Measurements from ENCODE around the gene ARRDC2.
"Not testable (repeated sequence)": the region's sequence is repeated elsewhere in the genome, so short reads cannot be mapped to it uniquely, and the experiment has no call there.

Gene ARRDC2

DNA sequence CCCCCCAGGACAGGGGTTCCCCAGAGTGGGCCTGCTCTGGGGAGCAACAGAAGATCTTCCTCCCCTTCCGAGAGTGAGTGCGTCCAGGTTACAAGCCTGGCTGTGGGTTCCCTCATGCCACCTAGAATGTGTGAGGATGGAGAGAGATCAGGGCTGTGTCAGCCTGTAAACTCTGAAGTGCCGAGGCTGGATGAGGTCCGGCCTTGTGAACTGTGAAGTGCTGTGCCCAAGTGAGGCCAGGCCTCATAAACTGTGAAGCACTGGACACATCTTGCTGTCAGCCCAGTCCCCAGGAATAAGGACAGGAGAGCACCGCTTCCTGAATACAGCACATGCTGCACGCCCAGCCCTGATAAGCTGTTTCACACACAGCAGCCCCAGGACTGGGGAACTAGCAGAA, 33.4 kb upstream of the ARRDC2 start:
- Histone ChIP-seq H3K9me3 (ENCODE audit: control insufficient read depth, low read depth, low read length) (no peaks in the 10 kb centered on the region), H3K36me3 (ENCODE audit: control insufficient read depth, low read depth, low read length) (no peaks in the 10 kb centered on the region), H3K9ac (ENCODE audit: low read length) (no peak overlapping the region), H3K27ac (ENCODE audit: low read length) (no peak overlapping the region), H3K4me1 (ENCODE audit: control insufficient read depth, low read depth, low read length) (no peaks in the 10 kb centered on the region), H3K4me3 (ENCODE audit: low read length) (no peak overlapping the region), H3K27me3 (ENCODE audit: control insufficient read depth, insufficient read depth, low read length) (no peaks in the 10 kb centered on the region)

GRCh38 chr19:17975032-17975431, 32.9 kb upstream of the ARRDC2 start:
- Histone ChIP-seq H3K4me1 (ENCODE audit: control insufficient read depth, low read depth, low read length) (no peaks in the 10 kb centered on the region), H3K9ac (ENCODE audit: low read length) (no peak overlapping the region), H3K27me3 (ENCODE audit: control insufficient read depth, insufficient read depth, low read length) (no peaks in the 10 kb centered on the region), H3K9me3 (ENCODE audit: control insufficient read depth, low read depth, low read length) (no peaks in the 10 kb centered on the region), H3K36me3 (ENCODE audit: control insufficient read depth, low read depth, low read length) (no peaks in the 10 kb centered on the region), H3K27ac (ENCODE audit: low read length) (no peak overlapping the region), H3K4me3 (ENCODE audit: low read length) (no peak overlapping the region)

- H3K4me1 ChIP-seq (ENCODE audit: control insufficient read depth, low read depth, low read length), result no peaks in the 10 kb centered on the region
- no peak overlapping the region for H3K9ac ChIP-seq (ENCODE audit: low read length)
- H3K9me3 ChIP-seq (ENCODE audit: control insufficient read depth, low read depth, low read length), result no peaks in the 10 kb centered on the region
- H3K27ac ChIP-seq (ENCODE audit: low read length), result no peak overlapping the region
- no peaks in the 10 kb centered on the region for H3K36me3 ChIP-seq (ENCODE audit: control insufficient read depth, low read depth, low read length)
- H3K27me3 ChIP-seq (ENCODE audit: control insufficient read depth, insufficient read depth, low read length), result no peaks in the 10 kb centered on the region
- H3K4me3 ChIP-seq (ENCODE audit: low read length), result no peak overlapping the region
Measured at GRCh38 chr19:17977021-17977420, 30.9 kb upstream of the ARRDC2 start.

DNA sequence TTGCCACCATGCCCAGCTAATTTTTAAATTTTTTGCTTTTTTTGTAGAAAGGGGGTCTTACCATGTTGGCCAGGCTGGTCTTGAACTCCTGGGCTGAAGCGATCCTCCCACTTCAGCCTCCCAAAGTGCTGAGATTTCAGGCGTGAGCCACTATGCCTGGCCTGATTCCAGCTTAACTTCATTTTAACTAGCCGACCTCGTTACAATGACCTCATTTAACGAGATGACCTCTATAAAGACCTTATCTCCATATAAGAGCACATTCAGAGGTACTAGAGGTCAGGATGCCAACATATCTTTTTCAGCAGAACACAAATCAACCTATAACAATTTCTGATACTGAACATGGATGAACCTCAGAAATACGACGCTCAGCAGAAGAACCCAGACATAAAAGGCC, 30.5 kb upstream of the ARRDC2 start:
- Histone ChIP-seq H3K27me3 (ENCODE audit: control insufficient read depth, insufficient read depth, low read length) (no peaks in the 10 kb centered on the region), H3K9ac (ENCODE audit: low read length) (no peak overlapping the region), H3K4me1 (ENCODE audit: control insufficient read depth, low read depth, low read length) (no peaks in the 10 kb centered on the region), H3K9me3 (ENCODE audit: control insufficient read depth, low read depth, low read length) (no peaks in the 10 kb centered on the region), H3K27ac (ENCODE audit: low read length) (no peak overlapping the region), H3K4me3 (ENCODE audit: low read length) (no peak overlapping the region), H3K36me3 (ENCODE audit: control insufficient read depth, low read depth, low read length) (no peaks in the 10 kb centered on the region)

DNA sequence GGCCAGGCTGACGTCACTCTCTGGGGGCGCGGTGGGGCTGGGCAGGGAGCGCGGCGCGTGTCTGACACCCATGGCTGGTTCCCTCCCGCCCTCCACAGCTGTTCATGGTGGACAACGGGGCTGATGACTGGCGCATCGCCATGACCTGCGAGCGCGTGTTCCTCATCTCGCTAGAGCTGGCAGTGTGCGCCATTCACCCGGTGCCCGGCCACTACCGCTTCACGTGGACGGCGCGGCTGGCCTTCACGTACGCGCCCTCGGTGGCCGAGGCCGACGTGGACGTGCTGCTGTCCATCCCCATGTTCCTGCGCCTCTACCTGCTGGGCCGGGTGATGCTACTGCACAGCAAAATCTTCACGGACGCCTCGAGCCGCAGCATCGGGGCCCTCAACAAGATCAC, 26.4 kb upstream of the ARRDC2 start:
- Histone ChIP-seq H3K27me3 (ENCODE audit: control insufficient read depth, insufficient read depth, low read length) (no peaks in the 10 kb centered on the region), H3K4me3 (ENCODE audit: low read length) (no peak overlapping the region), H3K4me1 (ENCODE audit: control insufficient read depth, low read depth, low read length) (no peaks in the 10 kb centered on the region), H3K9me3 (ENCODE audit: control insufficient read depth, low read depth, low read length) (no peaks in the 10 kb centered on the region), H3K36me3 (ENCODE audit: control insufficient read depth, low read depth, low read length) (no peaks in the 10 kb centered on the region), H3K9ac (ENCODE audit: low read length) (no peak overlapping the region), H3K27ac (ENCODE audit: low read length) (no peak overlapping the region)

GRCh38 chr19:17982430-17982829, 25.5 kb upstream of the ARRDC2 start:
- H3K27ac ChIP-seq (ENCODE audit: low read length), result no peak overlapping the region
- no peak overlapping the region for H3K4me3 ChIP-seq (ENCODE audit: low read length)
- no peaks in the 10 kb centered on the region for H3K36me3 ChIP-seq (ENCODE audit: control insufficient read depth, low read depth, low read length)
- H3K9ac ChIP-seq (ENCODE audit: low read length), result no peak overlapping the region
- no peaks in the 10 kb centered on the region for H3K4me1 ChIP-seq (ENCODE audit: control insufficient read depth, low read depth, low read length)
- no peaks in the 10 kb centered on the region for H3K9me3 ChIP-seq (ENCODE audit: control insufficient read depth, low read depth, low read length)
- no peaks in the 10 kb centered on the region for H3K27me3 ChIP-seq (ENCODE audit: control insufficient read depth, insufficient read depth, low read length)

DNA sequence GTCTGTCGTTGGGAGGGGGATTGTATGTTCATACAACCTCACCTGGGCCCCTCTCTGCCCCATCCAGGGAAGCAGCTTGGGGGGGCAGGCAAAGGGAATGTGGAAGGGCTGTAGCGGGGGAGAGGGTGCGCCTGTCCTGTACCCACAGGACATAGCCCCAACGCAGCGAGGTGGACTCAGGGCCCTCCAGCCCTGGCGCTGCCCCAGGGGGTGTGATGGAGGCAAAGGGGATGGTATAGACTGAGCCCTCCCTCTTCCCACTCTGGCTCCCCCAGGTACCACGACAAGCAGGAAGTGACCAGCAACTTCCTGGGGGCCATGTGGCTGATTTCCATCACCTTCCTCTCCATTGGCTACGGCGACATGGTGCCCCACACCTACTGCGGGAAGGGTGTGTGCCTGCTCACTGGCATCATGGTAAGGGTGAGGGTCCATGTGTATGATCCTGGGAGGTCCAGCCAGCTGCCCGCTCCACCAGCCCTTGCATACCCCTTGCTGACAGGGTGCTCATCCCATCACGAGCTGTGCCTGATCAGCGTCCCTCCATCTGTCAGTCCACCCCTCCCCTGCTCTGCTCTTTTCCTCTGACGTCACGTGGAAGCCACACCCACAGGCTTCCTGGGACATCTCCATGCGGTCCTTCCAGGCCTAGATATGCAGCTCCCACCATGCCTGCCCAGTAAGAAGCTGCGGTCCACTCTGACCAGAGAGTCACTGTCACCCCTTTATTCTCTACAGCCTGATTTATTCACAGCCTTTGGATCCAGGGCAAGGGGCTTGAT, 22.7 kb upstream of the ARRDC2 start:
- H3K9ac ChIP-seq (ENCODE audit: low read length), result no peak overlapping the region
- no peaks in the 10 kb centered on the region for H3K36me3 ChIP-seq (ENCODE audit: control insufficient read depth, low read depth, low read length)
- H3K4me1 ChIP-seq (ENCODE audit: control insufficient read depth, low read depth, low read length), result no peaks in the 10 kb centered on the region
- no peaks in the 10 kb centered on the region for H3K27me3 ChIP-seq (ENCODE audit: control insufficient read depth, insufficient read depth, low read length)
- H3K4me3 ChIP-seq (ENCODE audit: low read length), result no peak overlapping the region
- no peaks in the 10 kb centered on the region for H3K9me3 ChIP-seq (ENCODE audit: control insufficient read depth, low read depth, low read length)
- no peak overlapping the region for H3K27ac ChIP-seq (ENCODE audit: low read length)

GRCh38 chr19:17986569-17986968, 21.4 kb upstream of the ARRDC2 start:
- not testable (repeated sequence) for H3K9me3 ChIP-seq (ENCODE audit: control insufficient read depth, low read depth, low read length); H3K27me3 ChIP-seq (ENCODE audit: control insufficient read depth, insufficient read depth, low read length); H3K4me1 ChIP-seq (ENCODE audit: control insufficient read depth, low read depth, low read length); H3K9ac ChIP-seq (ENCODE audit: low read length); H3K36me3 ChIP-seq (ENCODE audit: control insufficient read depth, low read depth, low read length); H3K27ac ChIP-seq (ENCODE audit: low read length); H3K4me3 ChIP-seq (ENCODE audit: low read length)

DNA sequence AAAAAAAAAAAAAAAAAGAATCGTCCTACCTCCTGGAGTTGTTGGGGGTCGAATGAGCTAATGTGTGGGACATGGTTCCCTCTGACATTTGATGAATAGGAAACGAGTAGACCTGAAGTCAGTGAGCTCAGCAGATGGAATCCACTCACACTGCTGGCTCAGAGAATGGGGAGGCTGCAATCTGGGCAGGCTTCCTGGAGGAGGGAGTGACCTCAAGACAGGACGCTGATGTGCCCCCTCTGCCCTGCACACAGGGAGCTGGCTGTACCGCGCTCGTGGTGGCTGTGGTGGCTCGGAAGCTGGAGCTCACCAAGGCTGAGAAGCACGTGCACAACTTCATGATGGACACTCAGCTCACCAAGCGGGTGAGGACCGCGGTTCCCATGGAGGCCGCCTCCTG, 19.8 kb upstream of the ARRDC2 start:
- no peaks in the 10 kb centered on the region for H3K27me3 ChIP-seq (ENCODE audit: control insufficient read depth, insufficient read depth, low read length)
- H3K36me3 ChIP-seq (ENCODE audit: control insufficient read depth, low read depth, low read length), result no peaks in the 10 kb centered on the region
- no peak overlapping the region for H3K9ac ChIP-seq (ENCODE audit: low read length)
- H3K9me3 ChIP-seq (ENCODE audit: control insufficient read depth, low read depth, low read length), result no peaks in the 10 kb centered on the region
- no peak overlapping the region for H3K4me3 ChIP-seq (ENCODE audit: low read length)
- no peaks in the 10 kb centered on the region for H3K4me1 ChIP-seq (ENCODE audit: control insufficient read depth, low read depth, low read length)
- H3K27ac ChIP-seq (ENCODE audit: low read length), result no peak overlapping the region

DNA sequence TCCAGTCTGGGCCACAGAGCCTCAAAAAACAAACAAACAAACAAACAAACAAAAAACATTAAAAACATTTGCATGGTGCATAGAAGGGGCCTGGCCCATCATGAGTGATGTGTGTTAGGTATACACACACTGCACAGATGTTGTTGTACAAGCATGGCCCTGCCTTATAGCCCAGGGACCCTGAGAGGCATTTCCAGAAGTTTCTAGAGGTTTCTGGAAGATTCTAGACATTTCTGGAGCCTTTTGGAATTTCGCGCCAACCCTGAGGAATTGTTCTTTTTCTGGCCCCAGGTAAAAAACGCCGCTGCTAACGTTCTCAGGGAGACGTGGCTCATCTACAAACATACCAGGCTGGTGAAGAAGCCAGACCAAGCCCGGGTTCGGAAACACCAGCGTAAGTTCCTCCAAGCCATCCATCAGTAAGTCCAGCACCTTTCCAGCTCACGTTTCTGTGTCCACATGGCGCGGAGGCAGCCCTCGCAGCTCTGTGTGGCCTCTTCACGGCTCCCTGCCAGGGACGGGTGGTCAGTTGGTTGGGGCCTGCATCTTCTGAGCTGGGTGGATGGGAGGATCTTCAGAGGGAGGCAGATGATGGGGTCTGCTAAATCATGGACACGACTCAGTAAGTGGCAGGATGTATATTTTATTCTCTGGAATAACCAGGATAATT, 18.4 kb upstream of the ARRDC2 start:
- Histone ChIP-seq H3K27ac (ENCODE audit: low read length) (no peak overlapping the region), H3K27me3 (ENCODE audit: control insufficient read depth, insufficient read depth, low read length) (no peaks in the 10 kb centered on the region), H3K4me3 (ENCODE audit: low read length) (no peak overlapping the region), H3K9me3 (ENCODE audit: control insufficient read depth, low read depth, low read length) (no peaks in the 10 kb centered on the region), H3K4me1 (ENCODE audit: control insufficient read depth, low read depth, low read length) (no peaks in the 10 kb centered on the region), H3K9ac (ENCODE audit: low read length) (no peak overlapping the region), H3K36me3 (ENCODE audit: control insufficient read depth, low read depth, low read length) (no peaks in the 10 kb centered on the region)

- Histone ChIP-seq H3K9me3 (ENCODE audit: control insufficient read depth, low read depth, low read length) (no peaks in the 10 kb centered on the region), H3K9ac (ENCODE audit: low read length) (no peak overlapping the region), H3K27me3 (ENCODE audit: control insufficient read depth, insufficient read depth, low read length) (no peaks in the 10 kb centered on the region), H3K36me3 (ENCODE audit: control insufficient read depth, low read depth, low read length) (no peaks in the 10 kb centered on the region), H3K4me1 (ENCODE audit: control insufficient read depth, low read depth, low read length) (no peaks in the 10 kb centered on the region), H3K27ac (ENCODE audit: low read length) (no peak overlapping the region), H3K4me3 (ENCODE audit: low read length) (no peak overlapping the region)
Measured at GRCh38 chr19:17993076-17993813, 14.7 kb upstream of the ARRDC2 start.

All from iPS-18a (cell line).